GM23248 (cell line): ENCODE data around the gene SS18L1. TPM values are rescaled to one million over a fixed set of nuclear protein-coding genes. Genes with fewer than 3 reads are reported as not detected.

Experiments
- DNase-seq: peaks from one replicate; pipeline ENCODE4 v3.0.0-alpha.2; 2015
- H2AFZ ChIP-seq: fragments of 200-600 bp; sonication (generic); 2 replicates; pipeline ENCODE4 v1.6.1; 2016; ENCODE audit warnings: antibody characterized with exemption
- H3F3A ChIP-seq: fragments of 200-600 bp; sonication (generic); 2 replicates; pipeline ENCODE4 v1.6.1; 2016; ENCODE audit warnings: mild to moderate bottlenecking, antibody characterized with exemption, mixed run types; ENCODE audit not compliant: insufficient read depth
- H3K27ac ChIP-seq: fragments of 200-600 bp; sonication (generic); 2 replicates; pipeline ENCODE4 v1.5.1; 2016; ENCODE audit warnings: mild to moderate bottlenecking
- H3K27me3 ChIP-seq: fragments of 200-600 bp; sonication (generic); replicated peaks from 2 replicates; pipeline ENCODE4 v1.6.1; 2016; ENCODE audit warnings: mild to moderate bottlenecking; ENCODE audit not compliant: insufficient read depth
- H3K36me3 ChIP-seq: fragments of 200-600 bp; sonication (generic); 2 replicates; pipeline ENCODE4 v1.6.1; 2016; ENCODE audit warnings: low read depth, mild to moderate bottlenecking
- H3K4me1 ChIP-seq: fragments of 200-600 bp; sonication (generic); 2 replicates; pipeline ENCODE4 v1.6.1; 2016; ENCODE audit warnings: mild to moderate bottlenecking; ENCODE audit not compliant: insufficient read depth
- H3K4me2 ChIP-seq: fragments of 200-600 bp; sonication (generic); one replicate; pipeline ENCODE4 v1.6.1; 2016; ENCODE audit warnings: mild to moderate bottlenecking; ENCODE audit not compliant: unreplicated experiment
- H3K4me3 ChIP-seq: fragments of 200-600 bp; sonication (generic); 2 replicates; pipeline ENCODE4 v1.5.1; 2016; ENCODE audit warnings: mild to moderate bottlenecking
- H3K79me2 ChIP-seq: fragments of 200-600 bp; sonication (generic); 2 replicates; pipeline ENCODE4 v1.6.1; 2016; ENCODE audit warnings: mild to moderate bottlenecking; ENCODE audit not compliant: insufficient read depth
- H3K9ac ChIP-seq: fragments of 200-600 bp; sonication (generic); 2 replicates; pipeline ENCODE4 v1.6.1; 2016; ENCODE audit warnings: mild to moderate bottlenecking
- H3K9me2 ChIP-seq: fragments of 200-600 bp; sonication (generic); 2 replicates; pipeline ENCODE4 v1.6.1; 2016; ENCODE audit warnings: mixed run types, mild to moderate bottlenecking, moderate library complexity; ENCODE audit not compliant: insufficient read depth
- H3K9me3 ChIP-seq: fragments of 200-600 bp; sonication (generic); one replicate; pipeline ENCODE4 v1.6.1; 2017; ENCODE audit warnings: low read depth
- H4K20me1 ChIP-seq: fragments of 200-600 bp; sonication (generic); 2 replicates; pipeline ENCODE4 v1.6.0; 2016; ENCODE audit not compliant: insufficient read depth
- EZH2 ChIP-seq: fragments of 200-600 bp; sonication (generic); IDR thresholded peaks from 2 replicates; pipeline ENCODE4 v1.6.1; 2018; ENCODE audit warnings: antibody characterized with exemption, mild to moderate bottlenecking; ENCODE audit not compliant: insufficient read depth, poor library complexity, severe bottlenecking
- EZH2phosphoT487 ChIP-seq: fragments of 200-600 bp; sonication (generic); IDR thresholded peaks from 2 replicates; pipeline ENCODE4 v1.6.1; 2018; ENCODE audit warnings: antibody characterized with exemption, moderate library complexity, mild to moderate bottlenecking, low read depth; ENCODE audit not compliant: insufficient read depth
- WGBS, 2 experiments: methylation state at CpG; one replicate each; pipeline ENCODE4 v1.1.6; 2015 to 2017; ENCODE audit warnings: low lambda C conversion rate in 2 of 2, low coverage in 1 of 2; ENCODE audit errors: missing lambda C conversion rate in 2 of 2; 5-methylcytosine and 5-hydroxymethylcytosine counted together
- in situ Hi-C: fragments of 300-500 bp; cut with MboI; formaldehyde crosslinking; loops from 2 replicates; pipeline ENCODE4 v1.15.0; 2020
- polyA plus RNA-seq: library from polyadenylated mRNA; unstranded; fragments of >200 nt; fragmentation: Nextera tagmentation; extraction: Ambion mirVana; gene quantifications from 2 replicates; pipeline ENCODE4 v1.2.1, GENCODE V29; 2016
- total RNA-seq: library from RNA; depleted of rRNA; stranded (reverse); fragments of >200 nt; shearing (Covaris generic); gene quantifications from 2 replicates; pipeline ENCODE4 v1.2.3, GENCODE V29; 2014

The SS18L1 gene
- total and polyA plus RNA-seq, 2 experiments from 2014 or later = 2.3 to 8.8 TPM

GRCh38 chr20:62137478-62138203 is 5.9 kb upstream of the SS18L1 start:
- Histone ChIP-seq H3K36me3 (peaks cover 57% of the 10 kb centered on the region), H2AFZ (no peak overlapping the region), H3K4me2 (no peak overlapping the region), H3F3A (peaks cover 65% of the 10 kb centered on the region), H3K9me2 (no peaks in the 10 kb centered on the region), H3K9ac (no peak overlapping the region), H3K27ac (no peak overlapping the region), H3K4me3 (no peak overlapping the region), H3K4me1 (peaks cover 15% of the 10 kb centered on the region; the same call in 1 of the 2 replicates), H3K79me2 (peaks cover 72% of the 10 kb centered on the region), H3K9me3 (no peaks in the 10 kb centered on the region), H4K20me1 (peaks cover 15% of the 10 kb centered on the region), H3K27me3 (no peaks in the 10 kb centered on the region)
- 78 to 80% methylated on average over 8 of the region's 8 CpGs for WGBS, 2 experiments
- no peak for TF ChIP-seq EZH2
- TF ChIP-seq EZH2phosphoT487 = no peak
- in situ Hi-C loops = loop anchor here (10.0 kb wide), 1 partner anchor 113 kb away; no protein-coding TSS in a partner anchor
- DNase-seq = no peak

GRCh38 chr20:62138204-62138543 is 5.4 kb upstream of the SS18L1 start:
- Histone ChIP-seq H4K20me1 (peaks cover 15% of the 10 kb centered on the region), H3K4me3 (no peak overlapping the region), H3K9ac (no peak overlapping the region), H3K27me3 (no peaks in the 10 kb centered on the region), H3K27ac (no peak overlapping the region), H3F3A (peaks cover 65% of the 10 kb centered on the region), H3K9me2 (no peaks in the 10 kb centered on the region), H3K36me3 (peaks cover 57% of the 10 kb centered on the region), H2AFZ (no peak overlapping the region), H3K9me3 (no peaks in the 10 kb centered on the region), H3K4me1 (peaks cover 15% of the 10 kb centered on the region; the same call in 1 of the 2 replicates), H3K4me2 (no peak overlapping the region), H3K79me2 (peaks cover 74% of the 10 kb centered on the region)
- 76 to 80% methylated on average over 11 of the region's 11 CpGs for WGBS, 2 experiments
- DNase-seq = no peak
- in situ Hi-C loops = loop anchor here (10.0 kb wide), 1 partner anchor 113 kb away; no protein-coding TSS in a partner anchor
- TF ChIP-seq EZH2phosphoT487 (no peak), EZH2 (no peak)

- H3K4me1 ChIP-seq = peaks cover 15% of the 10 kb centered on the region; the same call in 1 of the 2 replicates
- DNase-seq = no peak
- peaks cover 74% of the 10 kb centered on the region for H3K79me2 ChIP-seq
- H3K27me3 ChIP-seq = no peaks in the 10 kb centered on the region
- no peaks in the 10 kb centered on the region for H3K9me3 ChIP-seq
- no peaks in the 10 kb centered on the region for H3K9me2 ChIP-seq
- peaks cover 57% of the 10 kb centered on the region for H3K36me3 ChIP-seq
- in situ Hi-C loops = loop anchor here (10.0 kb wide), 1 partner anchor 114 kb away; no protein-coding TSS in a partner anchor
- H4K20me1 ChIP-seq = peaks cover 15% of the 10 kb centered on the region
- WGBS, 2 experiments = 89 to 90% methylated on average over 10 of the region's 10 CpGs
- H3K4me2 ChIP-seq = no peak overlapping the region
- no peak for TF ChIP-seq EZH2
- no peak for TF ChIP-seq EZH2phosphoT487
- H3K9ac ChIP-seq = no peak overlapping the region
- H3F3A ChIP-seq = peaks cover 64% of the 10 kb centered on the region
- no peak overlapping the region for H2AFZ ChIP-seq
- no peak overlapping the region for H3K27ac ChIP-seq
- H3K4me3 ChIP-seq = no peak overlapping the region
Observed at GRCh38 chr20:62138912-62139311, 4.7 kb upstream of the SS18L1 start.

GRCh38 chr20:62139636-62140035 is 3.9 kb upstream of the SS18L1 start:
- Histone ChIP-seq H3K27ac (no peak overlapping the region), H3K36me3 (peaks cover 57% of the 10 kb centered on the region), H3K9me2 (no peaks in the 10 kb centered on the region), H3K4me2 (no peak overlapping the region), H3K4me1 (peaks cover 15% of the 10 kb centered on the region; the same call in 1 of the 2 replicates), H4K20me1 (peaks cover 15% of the 10 kb centered on the region), H3F3A (peaks cover 62% of the 10 kb centered on the region), H3K4me3 (no peak overlapping the region), H2AFZ (no peak overlapping the region), H3K9me3 (no peaks in the 10 kb centered on the region), H3K79me2 (peaks cover 80% of the 10 kb centered on the region), H3K9ac (0 out of 2 replicates have a peak overlapping the region, but pooled peaks have one; percentile 94), H3K27me3 (no peaks in the 10 kb centered on the region)
- DNase-seq = no peak
- WGBS, 2 experiments = 66 to 72% methylated on average over 12 to 13 of the region's 13 CpGs
- in situ Hi-C loops = loop anchor here (10.0 kb wide), 1 partner anchor 115 kb away; no protein-coding TSS in a partner anchor
- TF ChIP-seq EZH2 (no peak), EZH2phosphoT487 (no peak)
